GM21723 (cell line): ENCODE measurements around the gene OTOG.

ENCODE experiments used
- ATAC-seq: cut with Tn5 transposase; IDR thresholded peaks from one replicate; pipeline ENCODE4 v1.9.1; 2021; ENCODE audit warnings: mild to moderate bottlenecking, moderate library complexity; ENCODE audit not compliant: unreplicated experiment

OTOG gene

GRCh38 chr11:17517186-17517585 lies 29.9 kb upstream of the OTOG start:
- no peak for ATAC-seq

- no peak for ATAC-seq
Observed at GRCh38 chr11:17518366-17518765, 28.7 kb upstream of the OTOG start.

- no peak for ATAC-seq
Observed at GRCh38 chr11:17519061-17519885, 27.8 kb upstream of the OTOG start.

- no peak for ATAC-seq
Observed at GRCh38 chr11:17521106-17521900, 25.8 kb upstream of the OTOG start.

GRCh38 chr11:17522655-17523054 lies 24.4 kb upstream of the OTOG start:
- no peak for ATAC-seq

- no peak for ATAC-seq
Observed at GRCh38 chr11:17524221-17524620, 22.8 kb upstream of the OTOG start.

- ATAC-seq = no peak
Observed at GRCh38 chr11:17525570-17525969, 21.5 kb upstream of the OTOG start.

GRCh38 chr11:17526326-17526725 lies 20.7 kb upstream of the OTOG start:
- no peak for ATAC-seq

GRCh38 chr11:17526931-17527627 lies 20.0 kb upstream of the OTOG start:
- no peak for ATAC-seq

GRCh38 chr11:17527628-17527995 lies 19.4 kb upstream of the OTOG start:
- ATAC-seq = no peak

- ATAC-seq = peak; percentile 75
Observed at GRCh38 chr11:17528181-17528691, 18.8 kb upstream of the OTOG start.

- no peak for ATAC-seq
Observed at GRCh38 chr11:17528906-17529843, 17.9 kb upstream of the OTOG start.

- no peak for ATAC-seq
Observed at GRCh38 chr11:17529844-17530185, 17.2 kb upstream of the OTOG start.

GRCh38 chr11:17531071-17531600 lies 15.9 kb upstream of the OTOG start:
- ATAC-seq = no peak

GRCh38 chr11:17531636-17532113 lies 15.4 kb upstream of the OTOG start:
- ATAC-seq = no peak

GRCh38 chr11:17532784-17533183 lies 14.3 kb upstream of the OTOG start:
- no peak for ATAC-seq

GRCh38 chr11:17533341-17533740 lies 13.7 kb upstream of the OTOG start:
- no peak for ATAC-seq

GRCh38 chr11:17533778-17534415 lies 13.2 kb upstream of the OTOG start:
- no peak for ATAC-seq

- ATAC-seq = no peak
Observed at GRCh38 chr11:17535488-17535887, 11.6 kb upstream of the OTOG start.

GRCh38 chr11:17537261-17537660 lies 9.8 kb upstream of the OTOG start:
- ATAC-seq = no peak
